NCI-H187 (cell line): ENCODE measurements around the gene TGM4.
"Not testable (repeated sequence)": the region's sequence is repeated elsewhere in the genome, so short reads cannot be mapped to it uniquely, and the experiment has no call there.

Source experiments
- DNase-seq, 2 experiments: peaks; one replicate each; lab custom pipeline; 2025; lab: John Stamatoyannopoulos, UW

The TGM4 gene

GRCh38 chr3:44915702-44916438 lies 41.5 kb downstream of the TGM4 start:
- DNase-seq, result no peak

- DNase-seq, result no peak
Observed at GRCh38 chr3:44918087-44918486, 43.7 kb downstream of the TGM4 start.

DNA sequence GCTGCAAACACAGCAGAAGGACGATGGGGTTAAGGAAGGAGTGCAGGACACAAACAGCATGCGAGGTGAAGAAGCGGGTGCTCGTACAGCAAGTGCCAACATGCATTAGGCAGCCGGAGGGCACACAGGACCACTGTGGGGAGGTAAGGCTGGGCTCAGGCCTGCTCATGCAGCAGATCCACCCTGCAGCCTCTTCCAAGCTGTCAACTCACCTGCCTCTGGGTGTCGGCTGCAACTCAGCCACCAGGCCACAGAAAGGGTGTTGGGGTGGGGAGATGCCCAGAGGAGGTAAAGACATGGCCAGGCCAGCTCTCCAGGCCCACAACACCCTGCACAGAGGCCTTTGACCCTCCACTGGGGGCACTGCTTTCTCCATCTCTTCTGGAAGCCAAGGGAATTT lies 44.2 kb downstream of the TGM4 start:
- DNase-seq, result no peak

DNA sequence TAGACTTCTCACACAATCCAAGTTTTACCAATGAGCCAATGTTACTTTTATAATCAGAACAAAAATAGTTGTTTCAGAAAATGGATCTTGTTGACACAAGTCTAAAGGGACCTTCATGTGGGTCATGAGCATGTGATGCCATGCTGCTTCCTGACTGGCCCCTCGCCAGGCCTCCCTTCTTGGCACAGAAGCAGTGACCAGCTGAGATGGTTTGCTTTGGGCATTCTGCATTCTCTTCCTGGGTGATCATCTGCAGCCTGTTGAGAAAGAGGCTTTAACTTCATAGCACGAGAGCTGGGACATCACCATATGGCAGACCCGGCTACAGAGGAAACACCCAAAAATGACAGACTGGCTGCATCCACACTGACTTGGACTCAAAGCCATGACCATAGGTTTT lies 45.7 kb downstream of the TGM4 start:
- no peak for DNase-seq

DNA sequence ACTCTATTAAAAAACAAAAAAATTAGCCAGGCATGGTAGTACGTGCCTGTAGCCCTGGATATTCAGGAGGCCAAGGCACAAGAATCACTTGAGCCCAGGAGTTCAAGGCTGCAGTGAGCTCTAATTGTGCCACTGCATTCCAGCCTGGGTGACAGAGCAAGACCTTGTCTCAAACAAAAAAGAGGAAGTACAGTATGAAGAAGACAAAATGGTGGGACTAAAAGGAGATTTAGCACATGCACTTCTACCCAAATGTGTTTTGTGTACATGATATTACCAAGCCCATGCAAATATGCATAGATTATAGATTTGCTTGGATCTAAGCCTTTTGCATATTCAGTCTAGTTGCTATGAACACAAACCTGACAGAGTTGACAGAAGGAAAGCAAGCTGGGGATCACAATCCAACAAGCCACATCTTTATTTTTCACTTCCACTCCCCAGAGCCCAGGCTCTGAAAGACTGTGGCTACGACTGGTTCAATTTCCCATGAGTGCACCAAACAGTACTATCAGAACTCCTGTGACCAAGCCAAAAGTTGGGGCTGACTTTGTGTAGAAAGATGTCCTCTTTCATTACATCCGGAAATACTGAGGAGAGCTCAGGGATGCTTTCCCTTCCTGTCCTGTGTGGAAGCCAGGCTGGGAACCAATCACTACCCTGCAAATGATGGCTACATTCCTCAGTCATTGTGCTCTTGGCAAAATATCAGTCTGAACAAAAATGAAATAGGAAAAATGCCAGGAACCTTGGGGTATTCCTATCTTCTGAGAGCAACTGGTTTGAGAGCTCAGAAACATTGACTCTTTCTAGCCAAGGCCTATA lies 49.4 kb downstream of the TGM4 start:
- no peak for DNase-seq

DNA sequence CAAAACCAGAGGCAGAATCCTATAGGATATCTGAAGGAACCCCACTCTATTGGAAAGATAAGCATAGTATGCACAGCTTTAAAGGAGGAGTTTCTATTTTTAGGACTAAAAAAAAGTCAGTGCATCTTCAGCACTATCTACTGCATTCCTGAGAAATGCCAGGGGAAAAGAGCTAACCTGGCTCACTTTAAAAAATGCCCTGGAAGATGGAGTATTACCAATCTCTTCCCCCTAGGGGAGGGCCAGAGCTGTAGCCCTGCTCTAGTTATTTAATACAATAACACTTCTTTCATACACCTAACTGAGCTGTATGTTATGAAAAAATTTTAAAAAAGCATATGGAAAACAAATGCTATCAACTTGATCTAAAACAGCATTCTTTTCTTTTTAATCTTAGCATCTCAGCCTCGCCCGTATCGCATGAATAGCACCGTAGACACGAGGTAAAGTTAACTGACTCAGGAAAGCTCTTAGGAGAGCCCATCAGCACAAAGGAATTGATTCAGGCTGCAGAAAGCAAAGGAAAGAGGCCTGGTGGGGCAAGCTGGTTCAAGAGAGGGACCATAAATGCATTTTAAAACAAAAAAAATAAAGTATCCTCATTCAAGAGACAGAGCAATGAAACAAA lies 50.2 kb downstream of the TGM4 start:
- no peak for DNase-seq

- no peak for DNase-seq
Observed at GRCh38 chr3:44926172-44926571, 51.8 kb downstream of the TGM4 start.

- DNase-seq, result no peak
Observed at GRCh38 chr3:44926921-44927320, 52.5 kb downstream of the TGM4 start.

GRCh38 chr3:44927371-44927770 lies 53.0 kb downstream of the TGM4 start:
- DNase-seq, result no peak

GRCh38 chr3:44929782-44930181 lies 55.4 kb downstream of the TGM4 start:
- no peak for DNase-seq

DNA sequence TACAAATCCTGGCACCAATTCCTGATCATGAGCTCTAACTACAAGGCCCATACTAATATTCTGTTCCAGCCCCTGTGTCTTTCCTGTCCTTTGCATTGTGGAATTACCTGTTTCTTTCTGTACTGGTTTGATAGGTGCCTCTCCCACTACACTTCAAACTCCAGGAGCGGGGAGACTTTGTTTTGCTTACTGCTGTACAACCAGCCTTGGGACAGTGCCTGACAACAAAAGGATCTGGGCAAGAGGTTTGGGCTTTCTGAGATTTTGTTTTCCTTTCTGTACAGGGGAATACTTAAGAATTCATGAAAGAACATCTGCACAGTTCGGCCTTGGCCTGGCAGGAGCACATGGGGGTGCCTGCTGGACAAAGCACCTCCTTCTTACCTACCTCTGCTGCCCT lies 56.5 kb downstream of the TGM4 start:
- DNase-seq, result no peak

DNA sequence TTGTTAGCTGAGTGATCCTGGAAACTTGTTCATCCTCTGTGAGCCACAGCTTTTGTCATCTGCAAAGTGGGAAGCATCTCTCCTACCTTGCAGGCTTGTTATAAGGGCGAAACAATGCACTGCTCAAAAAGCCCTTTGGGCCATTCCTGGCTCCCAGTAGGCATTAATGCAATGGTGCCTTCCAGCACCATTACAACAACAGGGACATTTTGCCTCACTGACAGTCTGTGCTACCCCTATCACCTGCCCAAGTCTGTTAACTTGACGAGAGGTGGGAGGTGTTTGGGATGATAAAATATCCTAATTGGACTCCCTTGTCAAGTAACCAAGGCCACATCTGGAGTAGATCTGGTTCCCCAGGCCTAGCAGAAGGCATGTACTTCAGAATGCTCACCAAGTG lies 57.4 kb downstream of the TGM4 start:
- DNase-seq, result no peak

GRCh38 chr3:44932271-44932670 lies 57.9 kb downstream of the TGM4 start:
- no peak for DNase-seq

- no peak for DNase-seq
Observed at GRCh38 chr3:44932986-44933944, 58.9 kb downstream of the TGM4 start.

DNA sequence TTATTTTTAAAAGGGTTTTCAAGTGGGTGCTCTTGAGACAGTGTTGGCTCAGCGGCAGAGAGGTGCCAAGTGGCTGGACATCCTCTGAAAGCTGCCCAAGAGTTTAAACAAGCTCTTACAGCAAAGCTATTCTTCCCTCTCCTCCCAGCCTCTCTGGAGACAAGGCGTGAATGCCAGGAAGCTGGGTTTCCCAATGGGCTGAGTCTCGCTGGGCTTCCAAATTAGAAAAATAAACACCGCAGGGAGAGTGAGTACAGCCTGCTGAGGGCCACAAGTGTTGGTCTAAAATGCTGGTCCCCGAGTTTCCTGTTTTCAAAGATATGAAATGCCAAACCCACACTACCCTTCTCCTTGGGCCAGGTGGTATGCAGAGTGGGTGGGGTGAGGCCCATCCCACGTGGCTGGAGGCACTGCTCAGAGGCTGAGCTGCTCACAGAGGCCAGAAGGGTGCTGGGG lies 65.2 kb downstream of the TGM4 start:
- peak; percentile 4 to 48 for DNase-seq

DNA sequence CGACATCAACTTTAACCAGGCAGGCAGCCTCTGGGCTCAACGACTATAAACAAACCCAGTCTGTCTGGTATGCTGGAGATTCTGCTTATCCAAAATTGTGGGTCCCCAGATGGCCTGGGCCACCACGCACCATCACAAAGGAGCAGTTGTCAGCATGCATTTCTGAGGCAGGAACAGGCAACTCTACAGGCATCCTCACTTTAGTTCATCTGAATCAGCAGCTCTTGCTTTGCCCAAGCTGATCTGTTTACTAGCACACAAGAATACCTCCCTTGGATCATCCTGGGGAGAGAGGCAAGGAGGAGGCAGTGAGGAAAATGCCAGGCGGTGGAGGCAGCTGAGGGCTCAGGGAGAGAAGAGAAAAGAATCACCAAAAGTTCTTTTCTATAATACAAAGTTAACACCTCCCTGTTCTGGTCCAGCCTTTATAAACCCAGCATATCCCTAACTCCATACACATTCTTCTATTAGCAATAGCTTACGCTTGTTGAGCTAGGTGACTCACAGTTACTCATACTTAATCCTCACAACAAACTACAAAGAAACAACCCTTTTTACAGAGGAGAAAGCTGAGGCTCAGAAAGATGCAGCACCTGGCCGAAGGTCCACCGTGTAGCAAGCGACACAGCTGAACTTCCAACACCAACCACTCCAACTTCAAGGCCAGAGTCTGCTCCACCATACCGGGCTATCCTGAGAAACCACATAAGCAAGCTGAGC lies 68.0 kb downstream of the TGM4 start:
- DNase-seq, result no peak

- no peak for DNase-seq
Observed at GRCh38 chr3:44948239-44948638, 73.8 kb downstream of the TGM4 start.

GRCh38 chr3:44949770-44950169 lies 75.4 kb downstream of the TGM4 start:
- DNase-seq, result not testable (repeated sequence)

DNA sequence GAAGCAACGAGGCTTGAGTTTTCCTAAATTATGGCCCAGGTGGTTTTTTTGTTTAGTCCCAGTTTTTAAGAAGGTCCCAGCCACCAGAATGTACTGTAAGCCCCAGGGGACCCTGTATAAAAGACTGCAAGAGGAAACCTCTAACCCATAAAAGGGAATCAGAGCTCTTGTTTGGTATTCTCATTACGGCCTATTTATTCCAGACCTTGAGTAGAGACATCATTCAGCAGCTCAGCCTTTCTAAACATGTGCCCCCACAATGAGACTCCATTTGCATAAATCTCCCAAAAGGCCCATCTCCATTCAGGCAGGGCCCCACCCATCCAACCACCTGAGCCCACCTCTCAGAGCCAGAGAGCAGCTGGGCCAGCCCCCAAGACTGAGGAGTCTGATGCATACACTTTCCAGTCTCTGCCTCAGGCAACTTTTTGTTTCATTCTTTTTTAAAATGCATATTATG lies 75.9 kb downstream of the TGM4 start:
- DNase-seq, result no peak

DNA sequence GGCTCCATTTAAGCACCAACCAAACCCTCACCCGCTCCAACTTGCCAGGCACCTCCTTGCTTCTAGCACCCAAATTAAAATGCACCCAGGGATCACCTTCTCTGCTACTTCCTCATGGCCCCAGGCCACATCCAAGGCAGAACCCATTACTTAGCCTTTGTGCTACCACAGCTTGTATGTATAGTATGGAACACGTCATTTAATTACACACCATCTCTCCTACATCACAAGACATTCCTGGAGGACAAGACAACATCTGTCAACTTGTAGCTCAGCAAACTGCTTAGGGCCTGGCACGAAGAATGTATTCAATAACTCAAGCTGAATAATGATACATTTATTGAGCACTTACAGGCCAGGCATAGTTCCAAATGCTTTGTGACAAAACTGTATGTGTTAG lies 78.3 kb downstream of the TGM4 start:
- DNase-seq, result no peak

GRCh38 chr3:44954304-44954703 lies 79.9 kb downstream of the TGM4 start:
- DNase-seq, result no peak
